GM03348 (cell line): ENCODE results near the gene ENO1.
"Not testable (repeated sequence)": the region's sequence is repeated elsewhere in the genome, so short reads cannot be mapped to it uniquely, and the experiment has no call there.

Source experiments
- DNase-seq: peaks from one replicate; pipeline ENCODE4 v3.0.0; 2012; ENCODE audit warnings: low spot score

ENO1 gene

GRCh38 chr1:8896775-8897174 lies 18.3 kb upstream of the ENO1 start:
- not testable (repeated sequence) for DNase-seq

- no peak for DNase-seq
Measured at GRCh38 chr1:8892026-8892425, 13.5 kb upstream of the ENO1 start.

GRCh38 chr1:8891401-8891800 lies 12.9 kb upstream of the ENO1 start:
- no peak for DNase-seq

GRCh38 chr1:8889925-8890785 lies 11.7 kb upstream of the ENO1 start:
- DNase-seq: peak; percentile 88

GRCh38 chr1:8889103-8889846 lies 10.8 kb upstream of the ENO1 start:
- DNase-seq: peak; percentile 25

GRCh38 chr1:8886589-8886988 lies 8.1 kb upstream of the ENO1 start:
- no peak for DNase-seq

GRCh38 chr1:8886031-8886524 lies 7.6 kb upstream of the ENO1 start:
- DNase-seq: not testable (repeated sequence)

GRCh38 chr1:8884105-8884504 lies 5.6 kb upstream of the ENO1 start:
- not testable (repeated sequence) for DNase-seq

- no peak for DNase-seq
Measured at GRCh38 chr1:8883491-8883890, 5.0 kb upstream of the ENO1 start.

GRCh38 chr1:8879922-8880676 lies 1.6 kb upstream of the ENO1 start:
- DNase-seq: peak; percentile 91

GRCh38 chr1:8879464-8879921 lies 1.0 kb upstream of the ENO1 start:
- no peak for DNase-seq

- DNase-seq: peak; percentile 99
Measured at GRCh38 chr1:8878698-8879463, 395 bp upstream of the ENO1 start.

GRCh38 chr1:8876087-8876486 lies 2.4 kb downstream of the ENO1 start:
- DNase-seq: no peak

- no peak for DNase-seq
Measured at GRCh38 chr1:8875216-8875861, 3.1 kb downstream of the ENO1 start.

- DNase-seq: no peak
Measured at GRCh38 chr1:8874230-8875201, 4.0 kb downstream of the ENO1 start.

- DNase-seq: peak; percentile 93
Measured at GRCh38 chr1:8873506-8874229, 4.8 kb downstream of the ENO1 start.

- DNase-seq: no peak
Measured at GRCh38 chr1:8873001-8873400, 5.5 kb downstream of the ENO1 start.

- no peak for DNase-seq
Measured at GRCh38 chr1:8871965-8872399, 6.5 kb downstream of the ENO1 start.

- no peak for DNase-seq
Measured at GRCh38 chr1:8871539-8871935, 6.9 kb downstream of the ENO1 start.
